Esophagus squamous epithelium (tissue), 4 donors: ENCODE data around the gene AGBL1.

Experiments used
- POLR2A ChIP-seq, 4 donors: fragments of 450-650 bp; IDR thresholded peaks; one replicate each; pipeline ENCODE4 v1.6.1; 2017; ENCODE audit warnings: antibody characterized with exemption in 4 of 4, mild to moderate bottlenecking in 4 of 4, moderate library complexity in 3 of 4
- TF ChIP-seq, protein P1 (sequence below), 6 experiments: fragments of 450-650 bp in 4 of 6; fragments of 200-600 bp in 2 of 6; sonication (generic) in 2 of 6; IDR thresholded peaks; one replicate each; pipeline ENCODE4 v1.5.1; 2016 to 2019; ENCODE audit warnings: antibody characterized with exemption in 6 of 6, mild to moderate bottlenecking in 4 of 6, moderate library complexity in 4 of 6

DNA sequence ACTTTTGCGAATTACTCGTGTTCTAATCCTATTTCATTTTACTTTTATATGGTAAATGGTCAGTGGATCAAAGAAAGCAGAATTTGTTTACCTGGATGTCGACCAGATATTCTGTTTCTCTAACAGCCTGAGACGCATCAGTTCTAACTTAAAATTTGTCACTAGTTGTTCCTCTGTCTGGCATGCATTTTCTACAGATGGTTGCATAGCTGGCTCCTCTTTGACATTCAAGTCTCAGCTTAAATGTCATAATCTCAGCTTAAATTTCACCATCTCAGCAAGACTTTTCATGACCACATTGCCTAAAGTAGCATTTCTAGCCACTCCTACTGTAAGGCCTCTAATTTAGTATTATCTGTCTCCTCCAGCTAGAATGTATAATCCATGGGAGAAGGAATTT is 609.3 kb downstream of the AGBL1 start:
- TF ChIP-seq, protein P1, sequence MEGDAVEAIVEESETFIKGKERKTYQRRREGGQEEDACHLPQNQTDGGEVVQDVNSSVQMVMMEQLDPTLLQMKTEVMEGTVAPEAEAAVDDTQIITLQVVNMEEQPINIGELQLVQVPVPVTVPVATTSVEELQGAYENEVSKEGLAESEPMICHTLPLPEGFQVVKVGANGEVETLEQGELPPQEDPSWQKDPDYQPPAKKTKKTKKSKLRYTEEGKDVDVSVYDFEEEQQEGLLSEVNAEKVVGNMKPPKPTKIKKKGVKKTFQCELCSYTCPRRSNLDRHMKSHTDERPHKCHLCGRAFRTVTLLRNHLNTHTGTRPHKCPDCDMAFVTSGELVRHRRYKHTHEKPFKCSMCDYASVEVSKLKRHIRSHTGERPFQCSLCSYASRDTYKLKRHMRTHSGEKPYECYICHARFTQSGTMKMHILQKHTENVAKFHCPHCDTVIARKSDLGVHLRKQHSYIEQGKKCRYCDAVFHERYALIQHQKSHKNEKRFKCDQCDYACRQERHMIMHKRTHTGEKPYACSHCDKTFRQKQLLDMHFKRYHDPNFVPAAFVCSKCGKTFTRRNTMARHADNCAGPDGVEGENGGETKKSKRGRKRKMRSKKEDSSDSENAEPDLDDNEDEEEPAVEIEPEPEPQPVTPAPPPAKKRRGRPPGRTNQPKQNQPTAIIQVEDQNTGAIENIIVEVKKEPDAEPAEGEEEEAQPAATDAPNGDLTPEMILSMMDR (IDR thresholded peaks at IDR 0.05): no peak
- no peak for TF ChIP-seq POLR2A (IDR thresholded peaks at IDR 0.05)
